ENCODE data around the gene PMPCA. TPM values are rescaled to one million over a fixed set of nuclear protein-coding genes. Genes with fewer than 3 reads are reported as not detected.

PMPCA gene
- total RNA-seq, 2 experiments from 2014 or later = 69.2 to 73.7 TPM

- no peak overlapping the region for H3K27ac Mint-ChIP-seq
- H3K36me3 Mint-ChIP-seq (ENCODE audit: low read depth) = peaks cover 44% of the 10 kb centered on the region
- H3K27me3 Mint-ChIP-seq (ENCODE audit: low read depth) = no peaks in the 10 kb centered on the region
Measured at GRCh38 chr9:136464241-136464640, 53.8 kb downstream of the PMPCA start.

GRCh38 chr9:136465500-136466154, 55.2 kb downstream of the PMPCA start:
- CTCF ChIA-PET = no interaction called here
- DNase-seq = no peak
- peaks cover 40% of the 10 kb centered on the region for H3K36me3 Mint-ChIP-seq (ENCODE audit: low read depth)
- H3K27ac Mint-ChIP-seq = no peak overlapping the region
- no peaks in the 10 kb centered on the region for H3K9me3 Mint-ChIP-seq
- no peaks in the 10 kb centered on the region for H3K4me1 Mint-ChIP-seq (ENCODE audit: low read depth)
- H3K27me3 Mint-ChIP-seq (ENCODE audit: low read depth) = no peaks in the 10 kb centered on the region
- H3K4me3 Mint-ChIP-seq = no peak overlapping the region
- intact Hi-C loops (cut with micrococcal nuclease) = no loop called here

More at GRCh38 chr9:136464241-136464640, 53.8 kb downstream of the PMPCA start:
- CTCF ChIA-PET = no interaction called here
- DNase-seq = no peak
- intact Hi-C loops (cut with micrococcal nuclease) = no loop called here
- no peaks in the 10 kb centered on the region for H3K9me3 Mint-ChIP-seq
- no peaks in the 10 kb centered on the region for H3K4me1 Mint-ChIP-seq (ENCODE audit: low read depth)
- no peak overlapping the region for H3K4me3 Mint-ChIP-seq

DNA sequence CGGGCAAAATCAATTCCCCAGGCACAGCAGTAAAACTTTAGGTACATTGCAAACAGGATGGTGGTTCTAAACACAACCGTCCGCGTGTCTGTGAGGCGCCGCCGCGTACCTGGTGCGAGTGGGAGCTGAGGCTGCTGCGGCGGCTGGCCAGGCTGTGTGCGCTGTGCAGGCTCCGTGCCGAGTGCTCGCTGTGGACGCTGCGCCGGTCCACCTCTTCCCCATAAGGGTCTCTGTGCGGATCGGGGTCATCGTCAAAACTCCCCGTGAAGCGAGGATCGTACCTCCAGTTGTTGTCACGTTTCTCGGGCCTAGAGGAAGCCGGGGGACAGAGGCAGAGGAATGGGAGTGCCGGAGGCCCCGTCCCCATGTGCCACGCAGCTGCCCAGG, 55.7 kb downstream of the PMPCA start:
- Mint-ChIP-seq H3K4me1 (ENCODE audit: low read depth) (no peaks in the 10 kb centered on the region), H3K36me3 (ENCODE audit: low read depth) (peaks cover 36% of the 10 kb centered on the region), H3K27me3 (ENCODE audit: low read depth) (no peaks in the 10 kb centered on the region), H3K4me3 (no peak overlapping the region), H3K9me3 (no peaks in the 10 kb centered on the region), H3K27ac (no peak overlapping the region)
- DNase-seq = no peak
- CTCF ChIA-PET = no interaction called here
- intact Hi-C loops (cut with micrococcal nuclease) = no loop called here

DNA sequence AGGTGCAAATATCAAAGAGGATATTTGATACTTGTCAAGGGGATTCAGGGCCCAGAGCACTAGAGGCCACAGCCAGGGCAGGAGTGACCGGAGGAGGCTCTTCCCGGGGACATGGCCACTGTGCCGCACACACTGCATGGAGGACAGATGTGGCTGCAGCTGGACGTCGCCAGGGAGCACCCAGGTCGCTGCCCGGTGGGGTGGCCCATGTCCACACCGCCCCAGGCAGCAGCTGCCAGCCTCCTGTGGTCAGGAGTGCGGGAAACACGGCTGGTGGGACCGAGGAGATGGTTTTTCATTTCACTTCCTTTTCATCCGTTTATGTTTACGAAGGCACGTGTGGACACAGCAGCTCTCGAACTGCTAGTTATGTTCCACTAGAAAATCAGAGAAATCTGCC, 57.3 kb downstream of the PMPCA start:
- H3K4me1 Mint-ChIP-seq (ENCODE audit: low read depth) = no peaks in the 10 kb centered on the region
- intact Hi-C loops (cut with micrococcal nuclease) = no loop called here
- H3K36me3 Mint-ChIP-seq (ENCODE audit: low read depth) = peaks cover 33% of the 10 kb centered on the region
- H3K9me3 Mint-ChIP-seq = no peaks in the 10 kb centered on the region
- DNase-seq = no peak
- H3K27me3 Mint-ChIP-seq (ENCODE audit: low read depth) = no peaks in the 10 kb centered on the region
- no peak overlapping the region for H3K27ac Mint-ChIP-seq
- H3K4me3 Mint-ChIP-seq = no peak overlapping the region
- CTCF ChIA-PET = no interaction called here

DNA sequence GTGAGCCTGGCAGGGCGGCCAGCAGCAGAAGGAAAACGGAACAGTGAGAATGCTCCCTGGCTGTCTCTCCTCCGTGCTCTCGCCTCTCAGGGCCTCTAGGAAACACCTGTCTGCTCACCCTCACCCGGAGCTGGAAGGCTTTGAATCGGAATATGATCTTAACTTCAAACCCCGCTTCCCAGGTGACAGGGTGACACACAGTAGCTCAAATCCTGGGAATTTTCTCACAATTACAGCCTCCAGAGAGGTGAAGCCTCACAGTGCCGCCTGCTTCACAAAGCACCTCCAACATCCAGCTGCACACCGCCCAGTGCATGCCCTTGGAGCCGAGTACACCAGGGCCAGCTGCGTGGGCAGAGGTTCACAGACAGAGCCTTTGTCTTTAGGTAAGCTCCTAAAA, 59.9 kb downstream of the PMPCA start:
- H3K27ac Mint-ChIP-seq = no peak overlapping the region
- CTCF ChIA-PET = interaction anchor here (0.6 kb wide), 1 partner anchor 80 kb away, joined by 4 read pairs; no protein-coding TSS in a partner anchor
- peaks cover 2% of the 10 kb centered on the region for H3K4me1 Mint-ChIP-seq (ENCODE audit: low read depth)
- H3K4me3 Mint-ChIP-seq = no peak overlapping the region
- H3K27me3 Mint-ChIP-seq (ENCODE audit: low read depth) = no peaks in the 10 kb centered on the region
- no peaks in the 10 kb centered on the region for H3K9me3 Mint-ChIP-seq
- peaks cover 25% of the 10 kb centered on the region for H3K36me3 Mint-ChIP-seq (ENCODE audit: low read depth)
- intact Hi-C loops (cut with micrococcal nuclease) = no loop called here
- DNase-seq = no peak

GRCh38 chr9:136470792-136471469, 60.5 kb downstream of the PMPCA start:
- CTCF ChIA-PET = interaction anchor here (0.6 kb wide), 1 partner anchor 81 kb away, joined by 4 read pairs; no protein-coding TSS in a partner anchor
- Mint-ChIP-seq H3K9me3 (no peaks in the 10 kb centered on the region), H3K36me3 (ENCODE audit: low read depth) (peaks cover 24% of the 10 kb centered on the region), H3K27ac (no peak overlapping the region), H3K4me3 (no peak overlapping the region), H3K27me3 (ENCODE audit: low read depth) (no peaks in the 10 kb centered on the region), H3K4me1 (ENCODE audit: low read depth) (peaks cover 2% of the 10 kb centered on the region)
- intact Hi-C loops (cut with micrococcal nuclease) = no loop called here
- DNase-seq = no peak

- Mint-ChIP-seq H3K4me1 (ENCODE audit: low read depth) (peaks cover 2% of the 10 kb centered on the region), H3K27me3 (ENCODE audit: low read depth) (no peaks in the 10 kb centered on the region), H3K36me3 (ENCODE audit: low read depth) (peaks cover 23% of the 10 kb centered on the region), H3K9me3 (no peaks in the 10 kb centered on the region), H3K4me3 (no peak overlapping the region), H3K27ac (no peak overlapping the region)
- no peak for DNase-seq
- intact Hi-C loops (cut with micrococcal nuclease) = no loop called here
- CTCF ChIA-PET = no interaction called here
Measured at GRCh38 chr9:136471802-136472487, 61.5 kb downstream of the PMPCA start.

DNA sequence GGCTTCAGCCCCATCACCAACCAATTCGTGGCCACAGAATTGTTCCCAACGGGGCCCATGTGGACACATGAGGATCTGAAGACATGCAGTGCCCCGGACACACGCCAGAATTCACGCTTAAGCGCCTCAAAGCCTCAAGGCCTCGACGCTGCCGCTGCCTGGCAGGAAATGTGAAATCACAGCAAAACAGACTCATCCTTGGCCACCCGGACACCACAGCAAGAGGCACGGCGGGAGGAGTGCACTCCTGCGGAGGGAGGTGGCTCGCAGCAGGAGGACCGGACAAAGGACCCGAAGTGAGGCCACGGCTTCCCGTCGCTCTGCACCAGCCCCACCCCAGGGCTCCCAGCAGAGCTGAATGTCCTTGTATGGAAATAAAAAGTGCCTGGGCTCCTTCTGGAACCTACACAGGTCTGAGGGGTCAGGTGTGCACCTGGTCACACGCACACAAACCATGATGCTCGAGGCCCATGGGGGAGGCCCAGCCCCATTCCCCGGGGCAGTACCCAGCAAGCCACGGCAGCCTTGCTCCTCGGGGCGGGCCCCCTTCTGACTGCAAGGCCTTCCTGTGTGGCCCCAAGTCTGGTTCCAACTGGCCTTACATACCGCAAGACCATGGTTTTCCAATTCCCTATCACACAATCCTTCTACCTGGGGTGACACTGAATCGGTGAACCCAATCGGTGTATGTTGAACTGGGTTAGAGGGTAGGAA, 62.3 kb downstream of the PMPCA start:
- CTCF ChIA-PET = no interaction called here
- no peak for DNase-seq
- H3K9me3 Mint-ChIP-seq = no peaks in the 10 kb centered on the region
- no peak overlapping the region for H3K27ac Mint-ChIP-seq
- intact Hi-C loops (cut with micrococcal nuclease) = no loop called here
- H3K36me3 Mint-ChIP-seq (ENCODE audit: low read depth) = peaks cover 23% of the 10 kb centered on the region
- no peak overlapping the region for H3K4me3 Mint-ChIP-seq
- peaks cover 2% of the 10 kb centered on the region for H3K4me1 Mint-ChIP-seq (ENCODE audit: low read depth)
- H3K27me3 Mint-ChIP-seq (ENCODE audit: low read depth) = no peaks in the 10 kb centered on the region

DNA sequence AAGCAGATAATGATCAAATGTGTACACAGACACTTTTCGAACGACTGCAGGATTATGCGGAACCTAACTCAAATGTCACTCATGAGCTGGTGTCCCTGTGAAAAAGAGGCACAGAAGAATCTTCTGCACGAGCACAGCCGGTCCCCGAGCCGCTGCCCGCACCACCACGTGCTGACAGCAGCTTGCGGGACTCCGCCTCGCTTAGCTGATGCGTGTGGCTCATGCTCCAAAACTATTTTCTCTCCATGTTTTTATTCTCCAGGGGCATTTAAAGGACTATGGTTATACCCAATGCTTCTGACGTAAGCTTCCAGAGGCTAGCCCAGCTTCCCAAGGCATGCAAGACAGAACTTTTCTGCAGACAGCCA, 62.9 kb downstream of the PMPCA start:
- H3K36me3 Mint-ChIP-seq (ENCODE audit: low read depth) = peaks cover 23% of the 10 kb centered on the region
- CTCF ChIA-PET = no interaction called here
- H3K27me3 Mint-ChIP-seq (ENCODE audit: low read depth) = no peaks in the 10 kb centered on the region
- H3K9me3 Mint-ChIP-seq = no peaks in the 10 kb centered on the region
- H3K4me3 Mint-ChIP-seq = no peak overlapping the region
- peaks cover 5% of the 10 kb centered on the region for H3K4me1 Mint-ChIP-seq (ENCODE audit: low read depth)
- intact Hi-C loops (cut with micrococcal nuclease) = no loop called here
- no peak overlapping the region for H3K27ac Mint-ChIP-seq
- no peak for DNase-seq

Other genes starting within 250 kb of the PMPCA start
- not detected for gene LHX3, start 205.5 kb upstream of the PMPCA start, total RNA-seq
- 10 to 100 TPM; 17.7 to 18.0 TPM for gene QSOX2, start 164.8 kb upstream of the PMPCA start, total RNA-seq
- not detected for gene CCDC187, start 106.6 kb upstream of the PMPCA start, total RNA-seq
- gene GPSM1, start 83.1 kb upstream of the PMPCA start, total RNA-seq = 1 to 10 TPM; 9.0 TPM
- gene DNLZ, start 46.9 kb upstream of the PMPCA start, total RNA-seq = 10 to 100 TPM in 1 of 2 experiments, 1 to 10 TPM in 1; 9.9 to 12.0 TPM
- gene CARD9, start 37.0 kb upstream of the PMPCA start, total RNA-seq = under 1 TPM; 0.12 to 0.22 TPM
- 10 to 100 TPM; 12.3 to 14.1 TPM for gene SNAPC4, start 10.5 kb upstream of the PMPCA start, total RNA-seq
- 10 to 100 TPM; 85.7 to 91.6 TPM for gene ENTR1, start within 50 bp of the PMPCA start, total RNA-seq
- 10 to 100 TPM; 13.9 to 14.8 TPM for gene INPP5E, start 29.2 kb downstream of the PMPCA start, total RNA-seq
- 10 to 100 TPM; 44.1 to 47.3 TPM for gene SEC16A, start 72.4 kb downstream of the PMPCA start, total RNA-seq
- 10 to 100 TPM; 71.4 to 80.2 TPM for gene NOTCH1, start 135.4 kb downstream of the PMPCA start, total RNA-seq